Measurements from ENCODE around the gene SPPL2C. TPM values are rescaled to one million over a fixed set of nuclear protein-coding genes. Genes with fewer than 3 reads are reported as not detected.
A peak's percentile ranks its signal among the peaks of the same experiment; 100 is the strongest.

Gene SPPL2C
- total RNA-seq, 2 experiments from 2014 or later = not detected

DNA sequence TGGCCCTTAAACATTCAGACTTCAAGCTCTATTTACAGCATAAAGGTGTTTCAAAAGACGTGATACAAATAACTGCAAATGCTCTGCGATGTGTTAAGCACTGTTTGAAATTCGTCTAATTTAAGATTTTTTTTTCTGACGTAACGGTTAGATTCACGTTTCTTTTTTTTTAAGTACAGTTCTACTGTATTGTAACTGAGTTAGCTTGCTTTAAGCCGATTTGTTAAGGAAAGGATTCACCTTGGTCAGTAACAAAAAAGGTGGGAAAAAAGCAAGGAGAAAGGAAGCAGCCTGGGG lies 49.0 kb downstream of the SPPL2C start:
- intact Hi-C loops (cut with micrococcal nuclease; ENCODE audit: unreplicated experiment) = no loop called here

DNA sequence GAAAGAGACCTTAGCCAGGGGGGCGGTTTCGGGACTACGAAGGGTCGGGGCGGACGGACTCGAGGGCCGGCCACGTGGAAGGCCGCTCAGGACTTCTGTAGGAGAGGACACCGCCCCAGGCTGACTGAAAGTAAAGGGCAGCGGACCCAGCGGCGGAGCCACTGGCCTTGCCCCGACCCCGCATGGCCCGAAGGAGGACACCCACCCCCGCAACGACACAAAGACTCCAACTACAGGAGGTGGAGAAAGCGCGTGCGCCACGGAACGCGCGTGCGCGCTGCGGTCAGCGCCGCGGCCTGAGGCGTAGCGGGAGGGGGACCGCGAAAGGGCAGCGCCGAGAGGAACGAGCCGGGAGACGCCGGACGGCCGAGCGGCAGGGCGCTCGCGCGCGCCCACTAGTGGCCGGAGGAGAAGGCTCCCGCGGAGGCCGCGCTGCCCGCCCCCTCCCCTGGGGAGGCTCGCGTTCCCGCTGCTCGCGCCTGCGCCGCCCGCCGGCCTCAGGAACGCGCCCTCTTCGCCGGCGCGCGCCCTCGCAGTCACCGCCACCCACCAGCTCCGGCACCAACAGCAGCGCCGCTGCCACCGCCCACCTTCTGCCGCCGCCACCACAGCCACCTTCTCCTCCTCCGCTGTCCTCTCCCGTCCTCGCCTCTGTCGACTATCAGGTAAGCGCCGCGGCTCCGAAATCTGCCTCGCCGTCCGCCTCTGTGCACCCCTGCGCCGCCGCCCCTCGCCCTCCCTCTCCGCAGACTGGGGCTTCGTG lies 49.5 kb downstream of the SPPL2C start, which contains the start of gene MAPT:
TSS of gene MAPT (plus strand) at position 533 of the 763 bp plus-strand sequence. CDS start 67,784 bp downstream, outside the sequence.
- Histone ChIP-seq H3K27ac (ENCODE audit: low read depth, low read length, poor library complexity, severe bottlenecking) (no peak within 1 kb of the TSS), H3K9me2 (ENCODE audit: insufficient read depth, low read length) (no peaks in the 10 kb centered on the region), H3K4me1 (ENCODE audit: insufficient read depth, low read length, poor library complexity, severe bottlenecking) (peaks cover 7% of the 10 kb centered on the region), H2AFZ (ENCODE audit: low read length) (peak within 1 kb of the TSS; percentile 39; the same call in 1 of the 2 replicates), H3K4me2 (ENCODE audit: low read length) (peak within 1 kb of the TSS; percentile 56), H3K9me3 (ENCODE audit: low read length) (no peaks in the 10 kb centered on the region), H4K20me1 (ENCODE audit: insufficient read depth, low read length) (no peaks in the 10 kb centered on the region), H3K4me3 (ENCODE audit: low read depth, low read length, poor library complexity, severe bottlenecking) (peak within 1 kb of the TSS; percentile 59), H3K79me2 (ENCODE audit: insufficient read depth, low read depth, low read length) (no peaks in the 10 kb centered on the region), H3K36me3 (ENCODE audit: insufficient read depth, low read length) (no peaks in the 10 kb centered on the region)
- ChIA-PET POLR2A (no interaction called here), CTCF (ENCODE audit: unreplicated experiment) (no interaction called here)
- BruUV-seq (replicated peaks) = no TSS peak
- TF ChIP-seq, protein P1, sequence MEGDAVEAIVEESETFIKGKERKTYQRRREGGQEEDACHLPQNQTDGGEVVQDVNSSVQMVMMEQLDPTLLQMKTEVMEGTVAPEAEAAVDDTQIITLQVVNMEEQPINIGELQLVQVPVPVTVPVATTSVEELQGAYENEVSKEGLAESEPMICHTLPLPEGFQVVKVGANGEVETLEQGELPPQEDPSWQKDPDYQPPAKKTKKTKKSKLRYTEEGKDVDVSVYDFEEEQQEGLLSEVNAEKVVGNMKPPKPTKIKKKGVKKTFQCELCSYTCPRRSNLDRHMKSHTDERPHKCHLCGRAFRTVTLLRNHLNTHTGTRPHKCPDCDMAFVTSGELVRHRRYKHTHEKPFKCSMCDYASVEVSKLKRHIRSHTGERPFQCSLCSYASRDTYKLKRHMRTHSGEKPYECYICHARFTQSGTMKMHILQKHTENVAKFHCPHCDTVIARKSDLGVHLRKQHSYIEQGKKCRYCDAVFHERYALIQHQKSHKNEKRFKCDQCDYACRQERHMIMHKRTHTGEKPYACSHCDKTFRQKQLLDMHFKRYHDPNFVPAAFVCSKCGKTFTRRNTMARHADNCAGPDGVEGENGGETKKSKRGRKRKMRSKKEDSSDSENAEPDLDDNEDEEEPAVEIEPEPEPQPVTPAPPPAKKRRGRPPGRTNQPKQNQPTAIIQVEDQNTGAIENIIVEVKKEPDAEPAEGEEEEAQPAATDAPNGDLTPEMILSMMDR (conservative IDR thresholded peaks at IDR 0.05; ENCODE audit: low read length) = peak; percentile 81
- TF ChIP-seq EZH2phosphoT487 (IDR thresholded peaks at IDR 0.05; ENCODE audit: borderline replicate concordance, low read depth, low read length) = no peak
- DNase-seq (ENCODE audit: low spot score) = peak; percentile 76
- intact Hi-C loops (cut with micrococcal nuclease; ENCODE audit: unreplicated experiment) = no loop called here

More for the DNA sequence above, 49.0 kb downstream of the SPPL2C start:
- no peak for DNase-seq (ENCODE audit: low spot score)
- Histone ChIP-seq H3K36me3 (ENCODE audit: insufficient read depth, low read length) (no peaks in the 10 kb centered on the region), H3K27ac (ENCODE audit: low read depth, low read length, poor library complexity, severe bottlenecking) (no peak overlapping the region), H3K9me3 (ENCODE audit: low read length) (no peaks in the 10 kb centered on the region), H4K20me1 (ENCODE audit: insufficient read depth, low read length) (no peaks in the 10 kb centered on the region), H3K4me3 (ENCODE audit: low read depth, low read length, poor library complexity, severe bottlenecking) (no peak overlapping the region), H3K79me2 (ENCODE audit: insufficient read depth, low read depth, low read length) (no peaks in the 10 kb centered on the region), H3K4me1 (ENCODE audit: insufficient read depth, low read length, poor library complexity, severe bottlenecking) (peaks cover 7% of the 10 kb centered on the region), H2AFZ (ENCODE audit: low read length) (peak overlapping the region; percentile 39; the same call in 1 of the 2 replicates), H3K9me2 (ENCODE audit: insufficient read depth, low read length) (no peaks in the 10 kb centered on the region), H3K4me2 (ENCODE audit: low read length) (peak overlapping the region; percentile 56; the same call in 1 of the 2 replicates)
- no peak for TF ChIP-seq EZH2phosphoT487 (IDR thresholded peaks at IDR 0.05; ENCODE audit: borderline replicate concordance, low read depth, low read length)
- no TSS peak for BruUV-seq (replicated peaks)
- POLR2A ChIA-PET = no interaction called here
- CTCF ChIA-PET (ENCODE audit: unreplicated experiment) = no interaction called here

DNA sequence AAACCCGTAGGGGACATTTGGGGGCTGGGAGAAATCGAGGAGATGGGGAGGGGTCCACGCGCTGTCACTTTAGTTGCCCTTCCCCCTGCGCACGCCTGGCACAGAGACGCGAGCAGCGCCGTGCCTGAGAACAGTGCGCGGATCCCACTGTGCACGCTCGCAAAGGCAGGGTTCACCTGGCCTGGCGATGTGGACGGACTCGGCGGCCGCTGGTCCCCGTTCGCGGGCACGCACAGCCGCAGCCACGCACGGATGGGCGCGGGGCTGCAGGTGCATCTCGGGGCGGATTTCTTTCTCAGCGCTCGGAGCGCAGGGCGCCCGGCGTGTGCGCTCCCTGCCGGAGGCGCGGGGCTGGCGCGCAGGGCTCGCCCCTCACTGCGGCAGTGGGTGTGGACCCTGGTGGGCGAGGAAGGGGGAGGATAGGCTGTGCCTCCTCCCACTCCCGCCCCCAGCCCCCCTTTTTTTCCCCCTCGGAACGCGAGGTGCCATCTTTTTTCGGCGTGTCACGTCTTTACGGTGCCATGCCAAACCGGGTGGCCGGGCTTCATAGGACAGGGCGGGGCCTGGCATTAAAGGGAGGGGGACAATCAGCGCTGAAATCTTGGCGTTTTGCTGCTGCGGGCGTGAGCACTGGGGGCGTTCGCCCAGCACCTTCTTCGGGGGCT lies 50.8 kb downstream of the SPPL2C start:
- H3K27ac ChIP-seq (ENCODE audit: low read depth, low read length, poor library complexity, severe bottlenecking) = no peak overlapping the region
- peak overlapping the region; percentile 56 for H3K4me2 ChIP-seq (ENCODE audit: low read length)
- TF ChIP-seq, protein P1 (conservative IDR thresholded peaks at IDR 0.05; ENCODE audit: low read length) = no peak
- no peak for TF ChIP-seq EZH2phosphoT487 (IDR thresholded peaks at IDR 0.05; ENCODE audit: borderline replicate concordance, low read depth, low read length)
- H3K9me3 ChIP-seq (ENCODE audit: low read length) = no peaks in the 10 kb centered on the region
- H3K36me3 ChIP-seq (ENCODE audit: insufficient read depth, low read length) = no peaks in the 10 kb centered on the region
- no peak overlapping the region for H2AFZ ChIP-seq (ENCODE audit: low read length)
- no TSS peak for BruUV-seq (replicated peaks)
- intact Hi-C loops (cut with micrococcal nuclease; ENCODE audit: unreplicated experiment) = no loop called here
- H4K20me1 ChIP-seq (ENCODE audit: insufficient read depth, low read length) = no peaks in the 10 kb centered on the region
- no peaks in the 10 kb centered on the region for H3K79me2 ChIP-seq (ENCODE audit: insufficient read depth, low read depth, low read length)
- peak overlapping the region; percentile 59 for H3K4me3 ChIP-seq (ENCODE audit: low read depth, low read length, poor library complexity, severe bottlenecking)
- H3K4me1 ChIP-seq (ENCODE audit: insufficient read depth, low read length, poor library complexity, severe bottlenecking) = peaks cover 7% of the 10 kb centered on the region
- CTCF ChIA-PET (ENCODE audit: unreplicated experiment) = no interaction called here
- no peaks in the 10 kb centered on the region for H3K9me2 ChIP-seq (ENCODE audit: insufficient read depth, low read length)
- POLR2A ChIA-PET = interaction anchor here (0.6 kb wide), 1 partner anchor 276 kb away, joined by 3 read pairs; no protein-coding TSS in a partner anchor
- DNase-seq (ENCODE audit: low spot score) = no peak
